Osteoblast (primary cell): ENCODE results near the gene DGCR6L. TPM values are rescaled to one million over a fixed set of nuclear protein-coding genes. Genes with fewer than 3 reads are reported as not detected.

Source experiments
- DNase-seq: peaks from one replicate; pipeline ENCODE4 v3.0.0; 2011; ENCODE audit warnings: low spot score, mixed read lengths; ENCODE audit not compliant: insufficient read length; ENCODE audit errors: missing footprints
- H2AFZ ChIP-seq: 2 replicates; pipeline ENCODE4 v1.6.0; 2011; ENCODE audit warnings: mild to moderate bottlenecking, low read length
- H3K27ac ChIP-seq: 2 replicates; pipeline ENCODE4 v1.5.1; 2011; ENCODE audit warnings: mild to moderate bottlenecking, low read depth, low read length, moderate library complexity
- H3K27me3 ChIP-seq: 2 replicates; pipeline ENCODE4 v1.6.0; 2012; ENCODE audit warnings: mild to moderate bottlenecking, control low read depth, inconsistent platforms, low read length, moderate library complexity; ENCODE audit not compliant: insufficient read depth
- H3K36me3 ChIP-seq: 2 replicates; pipeline ENCODE4 v1.5.1; 2011; ENCODE audit warnings: mild to moderate bottlenecking, low read length, control low read depth, moderate library complexity; ENCODE audit not compliant: insufficient read depth
- H3K4me1 ChIP-seq: 2 replicates; pipeline ENCODE4 v1.5.1; 2011; ENCODE audit warnings: mild to moderate bottlenecking, low read length, control low read depth, moderate library complexity; ENCODE audit not compliant: insufficient read depth
- H3K4me2 ChIP-seq: 2 replicates; pipeline ENCODE4 v1.6.0; 2011; ENCODE audit warnings: mild to moderate bottlenecking, low read length; ENCODE audit not compliant: insufficient read depth
- H3K4me3 ChIP-seq: fragments of 200-600 bp; sonication (generic); 3 replicates; pipeline ENCODE4 v1.5.1; 2012; ENCODE audit warnings: mild to moderate bottlenecking, low read length, inconsistent platforms; ENCODE audit not compliant: insufficient read depth
- H3K79me2 ChIP-seq: 2 replicates; pipeline ENCODE4 v1.6.0; 2012; ENCODE audit warnings: mild to moderate bottlenecking, low read length, control low read depth, inconsistent platforms; ENCODE audit not compliant: insufficient read depth
- H3K9me3 ChIP-seq: 2 replicates; pipeline ENCODE4 v1.5.1; 2011; ENCODE audit warnings: low read depth, low read length, control low read depth
- H4K20me1 ChIP-seq: 2 replicates; pipeline ENCODE4 v1.6.0; 2012; ENCODE audit warnings: mild to moderate bottlenecking, low read length, control low read depth; ENCODE audit not compliant: insufficient read depth
- CTCF ChIP-seq: IDR thresholded peaks from 2 replicates; pipeline ENCODE4 v1.5.1; 2011; ENCODE audit warnings: mild to moderate bottlenecking, low read depth, low read length, moderate library complexity; ENCODE audit errors: extremely low read depth
- total RNA-seq: library from RNA; depleted of rRNA; stranded (reverse); fragments of >200 nt; gene quantifications from 2 replicates; pipeline ENCODE4 v1.2.3, GENCODE V29; 2012

The DGCR6L gene
- total RNA-seq, 1 donor, result 60.8 TPM

GRCh38 chr22:20298110-20298802 lies 21.6 kb downstream of the DGCR6L start:
- H3K79me2 ChIP-seq, result no peaks in the 10 kb centered on the region
- H3K36me3 ChIP-seq, result no peaks in the 10 kb centered on the region
- H3K4me1 ChIP-seq, result no peaks in the 10 kb centered on the region
- H3K27ac ChIP-seq, result no peak overlapping the region
- no peak for DNase-seq
- no peak for TF ChIP-seq CTCF
- H3K9me3 ChIP-seq, result no peaks in the 10 kb centered on the region
- no peaks in the 10 kb centered on the region for H4K20me1 ChIP-seq
- H3K27me3 ChIP-seq, result peaks cover 35% of the 10 kb centered on the region
- H3K4me2 ChIP-seq, result no peak overlapping the region
- H2AFZ ChIP-seq, result no peak overlapping the region
- no peak overlapping the region for H3K4me3 ChIP-seq

- Histone ChIP-seq H3K79me2 (no peaks in the 10 kb centered on the region), H2AFZ (no peak overlapping the region), H4K20me1 (no peaks in the 10 kb centered on the region), H3K9me3 (no peaks in the 10 kb centered on the region), H3K4me3 (no peak overlapping the region), H3K27ac (no peak overlapping the region), H3K27me3 (peaks cover 39% of the 10 kb centered on the region), H3K4me1 (no peaks in the 10 kb centered on the region), H3K4me2 (no peak overlapping the region), H3K36me3 (no peaks in the 10 kb centered on the region)
- no peak for DNase-seq
- TF ChIP-seq CTCF, result no peak
These were observed 22.3 kb downstream of the DGCR6L start for GRCh38 chr22:20297414-20298109.

- H3K79me2 ChIP-seq, result no peaks in the 10 kb centered on the region
- no peak for TF ChIP-seq CTCF
- H3K27ac ChIP-seq, result no peak overlapping the region
- H3K27me3 ChIP-seq, result peaks cover 42% of the 10 kb centered on the region
- DNase-seq, result no peak
- no peaks in the 10 kb centered on the region for H4K20me1 ChIP-seq
- no peaks in the 10 kb centered on the region for H3K36me3 ChIP-seq
- H3K4me1 ChIP-seq, result no peaks in the 10 kb centered on the region
- H2AFZ ChIP-seq, result no peak overlapping the region
- H3K9me3 ChIP-seq, result no peaks in the 10 kb centered on the region
- no peak overlapping the region for H3K4me2 ChIP-seq
- H3K4me3 ChIP-seq, result no peak overlapping the region
These were observed 23.3 kb downstream of the DGCR6L start for GRCh38 chr22:20296598-20296997.

- Histone ChIP-seq H3K27ac (no peak overlapping the region), H3K4me1 (no peaks in the 10 kb centered on the region), H3K27me3 (peaks cover 42% of the 10 kb centered on the region), H3K36me3 (no peaks in the 10 kb centered on the region), H4K20me1 (no peaks in the 10 kb centered on the region), H3K79me2 (no peaks in the 10 kb centered on the region), H2AFZ (no peak overlapping the region), H3K9me3 (no peaks in the 10 kb centered on the region), H3K4me3 (no peak overlapping the region), H3K4me2 (no peak overlapping the region)
- DNase-seq, result no peak
- no peak for TF ChIP-seq CTCF
These were observed 24.4 kb downstream of the DGCR6L start for GRCh38 chr22:20295262-20296064.
